Retinal pigment epithelial cell (primary cell): ENCODE measurements around the gene BSCL2.

ENCODE experiments used
- DNase-seq: peaks from one replicate; pipeline ENCODE4 v3.0.0-alpha.2; 2010; ENCODE audit warnings: low read depth
- H3K4me3 ChIP-seq: 2 replicates; pipeline ENCODE4 v1.5.1; 2011; ENCODE audit warnings: mild to moderate bottlenecking, low read length, control low read depth, moderate library complexity
- TF ChIP-seq, protein P1 (sequence below): conservative IDR thresholded peaks from 2 replicates; pipeline ENCODE4 v1.5.1; 2011; ENCODE audit warnings: low read depth, low read length, control low read depth, inconsistent platforms

The BSCL2 gene

DNA sequence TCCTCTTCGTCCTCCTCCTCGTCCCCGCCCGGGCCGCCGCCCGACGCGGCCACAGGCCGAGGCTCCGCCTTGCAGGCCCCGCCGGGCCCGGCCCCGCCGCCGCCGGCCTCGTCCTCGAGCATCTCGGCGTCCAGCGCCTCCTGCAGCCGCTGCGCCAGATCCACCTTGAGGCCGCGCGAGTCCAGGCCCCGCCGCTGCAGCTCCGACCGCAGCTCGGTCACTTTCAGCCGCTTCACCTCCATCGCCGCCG, 19.6 kb upstream of the BSCL2 start:
- DNase-seq: no peak
- H3K4me3 ChIP-seq: peak overlapping the region; percentile 84
- TF ChIP-seq, protein P1, sequence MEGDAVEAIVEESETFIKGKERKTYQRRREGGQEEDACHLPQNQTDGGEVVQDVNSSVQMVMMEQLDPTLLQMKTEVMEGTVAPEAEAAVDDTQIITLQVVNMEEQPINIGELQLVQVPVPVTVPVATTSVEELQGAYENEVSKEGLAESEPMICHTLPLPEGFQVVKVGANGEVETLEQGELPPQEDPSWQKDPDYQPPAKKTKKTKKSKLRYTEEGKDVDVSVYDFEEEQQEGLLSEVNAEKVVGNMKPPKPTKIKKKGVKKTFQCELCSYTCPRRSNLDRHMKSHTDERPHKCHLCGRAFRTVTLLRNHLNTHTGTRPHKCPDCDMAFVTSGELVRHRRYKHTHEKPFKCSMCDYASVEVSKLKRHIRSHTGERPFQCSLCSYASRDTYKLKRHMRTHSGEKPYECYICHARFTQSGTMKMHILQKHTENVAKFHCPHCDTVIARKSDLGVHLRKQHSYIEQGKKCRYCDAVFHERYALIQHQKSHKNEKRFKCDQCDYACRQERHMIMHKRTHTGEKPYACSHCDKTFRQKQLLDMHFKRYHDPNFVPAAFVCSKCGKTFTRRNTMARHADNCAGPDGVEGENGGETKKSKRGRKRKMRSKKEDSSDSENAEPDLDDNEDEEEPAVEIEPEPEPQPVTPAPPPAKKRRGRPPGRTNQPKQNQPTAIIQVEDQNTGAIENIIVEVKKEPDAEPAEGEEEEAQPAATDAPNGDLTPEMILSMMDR: no peak

DNA sequence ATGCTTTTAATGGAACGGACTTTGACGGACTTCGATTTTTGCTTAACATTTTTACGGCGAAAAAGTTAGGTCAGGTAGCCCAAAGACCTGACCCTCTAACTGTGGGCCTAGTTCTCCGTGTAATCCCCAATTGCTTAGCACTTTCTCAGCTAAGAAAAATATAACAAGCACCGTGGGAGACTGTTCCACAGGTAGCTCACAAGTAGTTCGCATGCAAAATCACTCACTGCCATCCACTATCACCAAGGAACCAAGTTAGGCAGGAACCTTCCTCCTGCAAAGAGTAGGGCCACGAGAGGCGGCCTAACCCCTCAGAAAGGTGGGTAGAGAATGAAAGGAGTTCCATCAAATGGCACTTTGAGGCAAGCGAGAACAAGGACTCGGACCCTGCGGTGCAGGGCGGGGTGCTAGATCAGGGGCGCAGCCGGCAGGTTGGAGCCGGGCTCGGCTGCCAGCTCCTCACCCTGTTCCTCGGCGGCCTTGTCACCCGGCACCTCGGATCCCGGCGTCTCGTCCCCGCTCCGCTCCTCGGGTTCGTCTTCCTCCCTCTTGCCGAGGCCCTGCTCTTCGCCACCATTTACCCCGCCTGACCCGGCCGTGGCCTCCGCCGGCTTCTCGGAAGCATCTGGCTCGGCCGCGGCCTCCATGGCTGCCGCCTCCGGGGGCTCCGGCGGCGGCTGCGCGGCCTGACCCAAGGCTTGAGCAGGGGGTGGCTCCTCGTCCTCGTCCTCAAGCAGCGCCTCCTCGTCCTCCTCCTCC, 19.1 kb upstream of the BSCL2 start:
- TF ChIP-seq, protein P1: no peak
- no peak for DNase-seq
- peak overlapping the region; percentile 84 for H3K4me3 ChIP-seq

DNA sequence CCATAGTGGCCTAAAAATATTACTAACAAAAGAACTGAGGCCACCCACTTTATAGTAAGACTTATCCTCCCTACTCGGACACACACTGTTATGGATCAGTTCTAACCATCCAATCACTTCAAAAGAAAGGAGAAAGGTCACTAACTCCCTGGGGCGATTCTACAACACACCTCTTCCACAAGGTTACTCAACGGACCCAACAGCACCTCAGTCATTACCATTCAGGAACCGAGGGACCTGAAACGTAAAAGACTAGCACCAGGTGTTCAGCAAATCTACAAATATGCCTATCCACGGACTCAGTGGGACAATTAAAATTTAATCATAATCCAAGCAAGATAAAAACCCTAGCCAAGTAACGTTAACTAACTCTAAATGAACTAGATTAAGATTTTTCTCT, 18.4 kb upstream of the BSCL2 start:
- TF ChIP-seq, protein P1: no peak
- DNase-seq: no peak
- H3K4me3 ChIP-seq: peak overlapping the region; percentile 84

- DNase-seq: no peak
- TF ChIP-seq, protein P1: no peak
- H3K4me3 ChIP-seq: peak overlapping the region; percentile 84
Measured at GRCh38 chr11:62724171-62724570, 16.9 kb upstream of the BSCL2 start.

DNA sequence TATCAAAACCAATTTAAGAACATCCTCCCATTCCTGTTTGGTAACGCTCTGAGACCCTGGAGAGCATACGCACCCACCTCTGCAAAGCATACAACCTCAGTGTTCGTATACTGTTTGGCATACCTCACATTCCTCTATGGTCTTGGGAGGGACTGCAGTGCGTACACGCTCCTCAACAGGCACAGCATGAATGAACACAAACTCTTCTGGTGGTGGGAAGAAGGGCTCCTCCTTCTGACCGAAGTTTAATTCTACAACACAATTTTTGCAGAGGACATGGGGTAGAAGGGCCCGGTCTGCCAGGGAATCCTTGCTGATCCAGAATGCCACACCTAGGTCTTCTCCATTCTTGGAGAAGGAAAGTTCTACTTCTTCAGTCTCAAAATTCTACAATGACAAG, 14.8 kb upstream of the BSCL2 start:
- TF ChIP-seq, protein P1: peak; percentile 43
- H3K4me3 ChIP-seq: no peak overlapping the region
- no peak for DNase-seq

DNA sequence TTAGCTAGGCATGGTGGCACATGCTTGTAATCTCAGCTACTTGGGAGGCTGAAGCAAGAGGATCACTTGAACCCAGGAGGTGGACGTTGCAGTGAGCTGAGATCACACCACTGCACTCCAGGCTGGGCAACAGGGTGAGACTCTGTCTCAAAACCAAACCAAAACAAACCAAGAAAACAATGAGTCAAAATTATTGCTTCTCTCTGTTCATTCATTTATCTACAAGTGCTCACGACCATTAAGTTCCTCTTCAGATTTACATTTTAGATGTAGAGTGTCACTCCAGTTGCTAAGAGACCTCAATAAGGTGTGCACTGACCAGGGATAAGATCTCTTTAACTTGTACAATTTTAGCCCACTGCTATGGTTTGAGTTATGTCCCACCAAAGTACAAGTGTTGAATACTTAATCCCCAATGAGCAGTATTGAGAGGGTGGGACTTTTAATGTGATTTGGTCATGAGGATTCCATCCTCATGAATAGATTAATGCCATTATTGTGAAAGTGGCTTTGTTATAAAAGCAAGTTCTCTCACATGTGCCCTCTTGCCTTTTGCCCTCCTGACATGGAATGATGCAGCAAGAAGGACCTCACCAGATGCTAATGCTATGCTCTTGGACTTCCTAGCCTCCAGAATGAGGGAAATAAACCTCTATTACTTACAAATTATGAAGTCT, 12.2 kb upstream of the BSCL2 start:
- no peak for DNase-seq
- H3K4me3 ChIP-seq: no peak overlapping the region
- TF ChIP-seq, protein P1: no peak

DNA sequence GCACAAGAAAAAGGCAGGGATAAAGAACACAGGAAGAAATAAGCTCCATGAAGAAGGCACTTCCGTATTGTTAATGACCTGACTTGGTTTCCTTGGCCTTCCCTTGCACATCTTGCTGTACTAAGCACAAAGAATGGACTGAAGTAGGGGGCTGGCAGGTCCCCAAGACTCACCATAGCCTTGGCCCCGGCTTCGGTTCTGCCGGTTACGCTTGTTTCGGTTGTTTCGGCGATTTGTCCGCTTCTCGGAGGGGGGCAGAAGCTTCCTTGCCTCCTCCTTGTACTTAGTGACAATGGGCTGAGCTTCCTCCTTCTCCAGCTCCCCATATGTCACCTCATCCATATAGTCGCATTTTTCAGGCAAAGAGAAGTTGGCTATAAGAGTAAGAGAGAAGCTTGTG, 9.6 kb upstream of the BSCL2 start:
- no peak for DNase-seq
- no peak overlapping the region for H3K4me3 ChIP-seq
- TF ChIP-seq, protein P1: no peak
